Right atrium auricular region (tissue), 2 donors: ENCODE measurements around the gene ERG. TPM values are rescaled to one million over a fixed set of nuclear protein-coding genes. Genes with fewer than 3 reads are reported as not detected.

Source experiments
- DNase-seq: peaks from one replicate; pipeline ENCODE4 v3.0.0-alpha.2; 2019; ENCODE audit warnings: low spot score
- H3K27ac ChIP-seq, 2 donors: fragments of 200-600 bp; sonication (generic); 1 replicate in 1 of 2; 2 replicates in 1 of 2; pipeline ENCODE4 v1.5.1; 2016 to 2019
- H3K27me3 ChIP-seq, 2 donors: fragments of 200-600 bp; sonication (generic); one replicate each; pipeline versions ENCODE4 v1.5.1 to v1.6.0; 2017 to 2019
- H3K36me3 ChIP-seq: fragments of 200-600 bp; sonication (generic); one replicate; pipeline ENCODE4 v1.5.1; 2016
- H3K4me1 ChIP-seq, 2 donors: fragments of 200-600 bp; sonication (generic); one replicate each; pipeline versions ENCODE4 v1.5.1 to v1.6.0; 2017 to 2019
- H3K4me3 ChIP-seq, 2 donors: fragments of 200-600 bp; sonication (generic); 1 replicate in 1 of 2; 2 replicates in 1 of 2; pipeline ENCODE4 v1.5.1; 2017 to 2019; ENCODE audit warnings: mild to moderate bottlenecking in 1 of 2, moderate library complexity in 1 of 2
- H3K9me3 ChIP-seq, 2 donors: fragments of 200-600 bp; sonication (generic); one replicate each; pipeline ENCODE4 v1.5.1; 2019
- total RNA-seq, 2 donors: library from RNA; depleted of rRNA; stranded (reverse); fragments of >200 nt; gene quantifications; one replicate each; pipeline ENCODE4 v1.1.0, GENCODE V29; 2016
- TF ChIP-seq, protein P1 (sequence below), 2 donors: fragments of 200-600 bp; sonication (generic); IDR thresholded peaks; one replicate each; pipeline ENCODE4 v1.5.1; 2019; ENCODE audit warnings: antibody characterized with exemption in 2 of 2

Gene ERG
- total RNA-seq, 2 donors from 2014 or later, result 6.3 to 13.2 TPM

DNA sequence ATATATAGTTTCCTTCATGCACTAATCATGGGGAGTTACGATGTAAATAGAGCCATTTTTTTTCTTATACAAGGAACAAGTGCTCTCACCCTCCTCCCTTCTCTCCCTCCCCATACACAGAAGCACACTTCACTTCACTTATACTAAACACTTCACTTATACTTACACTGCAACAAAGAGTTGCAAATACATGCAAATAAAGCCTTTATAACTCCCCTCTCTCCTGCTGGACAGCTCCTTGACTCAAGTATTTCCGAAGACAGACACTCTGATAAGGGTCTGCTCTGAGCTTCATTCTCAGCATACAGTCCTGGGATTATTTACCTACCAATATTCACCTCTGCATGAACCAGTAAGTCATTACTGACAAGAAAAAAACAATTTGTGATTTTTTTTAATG lies 35.6 kb upstream of the ERG start:
- H3K27ac ChIP-seq, result no peak overlapping the region
- no peaks in the 10 kb centered on the region for H3K9me3 ChIP-seq
- no peaks in the 10 kb centered on the region for H3K36me3 ChIP-seq
- TF ChIP-seq, protein P1, sequence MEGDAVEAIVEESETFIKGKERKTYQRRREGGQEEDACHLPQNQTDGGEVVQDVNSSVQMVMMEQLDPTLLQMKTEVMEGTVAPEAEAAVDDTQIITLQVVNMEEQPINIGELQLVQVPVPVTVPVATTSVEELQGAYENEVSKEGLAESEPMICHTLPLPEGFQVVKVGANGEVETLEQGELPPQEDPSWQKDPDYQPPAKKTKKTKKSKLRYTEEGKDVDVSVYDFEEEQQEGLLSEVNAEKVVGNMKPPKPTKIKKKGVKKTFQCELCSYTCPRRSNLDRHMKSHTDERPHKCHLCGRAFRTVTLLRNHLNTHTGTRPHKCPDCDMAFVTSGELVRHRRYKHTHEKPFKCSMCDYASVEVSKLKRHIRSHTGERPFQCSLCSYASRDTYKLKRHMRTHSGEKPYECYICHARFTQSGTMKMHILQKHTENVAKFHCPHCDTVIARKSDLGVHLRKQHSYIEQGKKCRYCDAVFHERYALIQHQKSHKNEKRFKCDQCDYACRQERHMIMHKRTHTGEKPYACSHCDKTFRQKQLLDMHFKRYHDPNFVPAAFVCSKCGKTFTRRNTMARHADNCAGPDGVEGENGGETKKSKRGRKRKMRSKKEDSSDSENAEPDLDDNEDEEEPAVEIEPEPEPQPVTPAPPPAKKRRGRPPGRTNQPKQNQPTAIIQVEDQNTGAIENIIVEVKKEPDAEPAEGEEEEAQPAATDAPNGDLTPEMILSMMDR (IDR thresholded peaks at IDR 0.05), result no peak
- no peaks in the 10 kb centered on the region for H3K27me3 ChIP-seq
- H3K4me3 ChIP-seq, result no peak overlapping the region
- no peaks in the 10 kb centered on the region for H3K4me1 ChIP-seq
- no peak for DNase-seq

GRCh38 chr21:38531591-38531990 lies 33.3 kb upstream of the ERG start:
- H3K4me3 ChIP-seq, result no peak overlapping the region
- no peak for DNase-seq
- no peaks in the 10 kb centered on the region for H3K9me3 ChIP-seq
- no peaks in the 10 kb centered on the region for H3K27me3 ChIP-seq
- H3K36me3 ChIP-seq, result no peaks in the 10 kb centered on the region
- no peaks in the 10 kb centered on the region for H3K4me1 ChIP-seq
- TF ChIP-seq, protein P1 (IDR thresholded peaks at IDR 0.05), result no peak
- no peak overlapping the region for H3K27ac ChIP-seq

- no peaks in the 10 kb centered on the region for H3K36me3 ChIP-seq
- H3K4me3 ChIP-seq, result no peak overlapping the region
- no peaks in the 10 kb centered on the region for H3K4me1 ChIP-seq
- H3K27ac ChIP-seq, result no peak overlapping the region
- H3K9me3 ChIP-seq, result no peaks in the 10 kb centered on the region
- no peaks in the 10 kb centered on the region for H3K27me3 ChIP-seq
- TF ChIP-seq, protein P1 (IDR thresholded peaks at IDR 0.05), result no peak
- DNase-seq, result no peak
Observed at GRCh38 chr21:38531039-38531541, 32.8 kb upstream of the ERG start.

GRCh38 chr21:38527737-38528136 lies 29.5 kb upstream of the ERG start:
- TF ChIP-seq, protein P1 (IDR thresholded peaks at IDR 0.05), result no peak
- Histone ChIP-seq H3K4me3 (no peak overlapping the region), H3K4me1 (no peaks in the 10 kb centered on the region), H3K27ac (no peak overlapping the region), H3K36me3 (no peaks in the 10 kb centered on the region), H3K27me3 (no peaks in the 10 kb centered on the region), H3K9me3 (no peaks in the 10 kb centered on the region)
- no peak for DNase-seq

GRCh38 chr21:38525454-38525853 lies 27.2 kb upstream of the ERG start:
- H3K4me3 ChIP-seq, result no peak overlapping the region
- no peak for DNase-seq
- TF ChIP-seq, protein P1 (IDR thresholded peaks at IDR 0.05), result no peak
- no peak overlapping the region for H3K27ac ChIP-seq
- H3K9me3 ChIP-seq, result no peaks in the 10 kb centered on the region
- no peaks in the 10 kb centered on the region for H3K27me3 ChIP-seq
- no peaks in the 10 kb centered on the region for H3K36me3 ChIP-seq
- no peaks in the 10 kb centered on the region for H3K4me1 ChIP-seq
